Measurements from ENCODE around the gene TMEM38B.
"Not testable (repeated sequence)": the region's sequence is repeated elsewhere in the genome, so short reads cannot be mapped to it uniquely, and the experiment has no call there.

- TF ChIP-seq, protein P1, sequence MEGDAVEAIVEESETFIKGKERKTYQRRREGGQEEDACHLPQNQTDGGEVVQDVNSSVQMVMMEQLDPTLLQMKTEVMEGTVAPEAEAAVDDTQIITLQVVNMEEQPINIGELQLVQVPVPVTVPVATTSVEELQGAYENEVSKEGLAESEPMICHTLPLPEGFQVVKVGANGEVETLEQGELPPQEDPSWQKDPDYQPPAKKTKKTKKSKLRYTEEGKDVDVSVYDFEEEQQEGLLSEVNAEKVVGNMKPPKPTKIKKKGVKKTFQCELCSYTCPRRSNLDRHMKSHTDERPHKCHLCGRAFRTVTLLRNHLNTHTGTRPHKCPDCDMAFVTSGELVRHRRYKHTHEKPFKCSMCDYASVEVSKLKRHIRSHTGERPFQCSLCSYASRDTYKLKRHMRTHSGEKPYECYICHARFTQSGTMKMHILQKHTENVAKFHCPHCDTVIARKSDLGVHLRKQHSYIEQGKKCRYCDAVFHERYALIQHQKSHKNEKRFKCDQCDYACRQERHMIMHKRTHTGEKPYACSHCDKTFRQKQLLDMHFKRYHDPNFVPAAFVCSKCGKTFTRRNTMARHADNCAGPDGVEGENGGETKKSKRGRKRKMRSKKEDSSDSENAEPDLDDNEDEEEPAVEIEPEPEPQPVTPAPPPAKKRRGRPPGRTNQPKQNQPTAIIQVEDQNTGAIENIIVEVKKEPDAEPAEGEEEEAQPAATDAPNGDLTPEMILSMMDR (IDR thresholded peaks at IDR 0.05): not testable (repeated sequence)
- not testable (repeated sequence) for TF ChIP-seq POLR2A (IDR thresholded peaks at IDR 0.05)
Measured at GRCh38 chr9:105782561-105783494, 88.5 kb downstream of the TMEM38B start.
